Body of pancreas (tissue), 4 donors: ENCODE results near the gene BTD. TPM values are rescaled to one million over a fixed set of nuclear protein-coding genes. Genes with fewer than 3 reads are reported as not detected.

ENCODE experiments used
- ATAC-seq: fragments of 150-250 bp; one replicate; pipeline ENCODE4 v1.9.1; 2016
- DNase-seq, 4 donors: peaks; one replicate each; pipeline ENCODE4 v3.0.0-alpha.2; 2019
- H3K27ac ChIP-seq, 4 donors: fragments of 200-600 bp; sonication (generic); 1 replicate in 3 of 4; 2 replicates in 1 of 4; pipeline versions ENCODE4 v1.5.1 to v1.6.1; 2016 to 2019; ENCODE audit warnings: mild to moderate bottlenecking in 1 of 4, mixed read lengths in 1 of 4, moderate library complexity in 1 of 4
- H3K27me3 ChIP-seq, 2 donors: fragments of 200-600 bp; sonication (generic); one replicate each; pipeline ENCODE4 v1.6.0; 2016; ENCODE audit warnings: mild to moderate bottlenecking in 1 of 2
- H3K36me3 ChIP-seq, 2 donors: fragments of 200-600 bp; sonication (generic); replicated peaks in 1 of 2; 2 replicates each; pipeline ENCODE4 v1.5.1; 2016; ENCODE audit warnings: low read depth in 2 of 2; ENCODE audit not compliant: insufficient read depth in 1 of 2
- H3K4me1 ChIP-seq: fragments of 200-600 bp; sonication (generic); one replicate; pipeline ENCODE4 v1.6.0; 2016
- H3K4me3 ChIP-seq, 2 donors: fragments of 200-600 bp; sonication (generic); 1 replicate in 1 of 2; 2 replicates in 1 of 2; pipeline ENCODE4 v1.5.1; 2016 to 2019
- H3K9me3 ChIP-seq, 3 donors: fragments of 200-600 bp; sonication (generic); 1 replicate in 2 of 3; 2 replicates in 1 of 3; pipeline ENCODE4 v1.5.1; 2016
- CTCF ChIP-seq, 7 experiments: fragments of 450-650 bp in 4 of 7; fragments of 200-600 bp in 3 of 7; sonication (generic) in 3 of 7; IDR thresholded peaks; one replicate each; pipeline ENCODE4 v1.5.1; 2016 to 2019; ENCODE audit warnings: antibody characterized with exemption in 7 of 7
- POLR2A ChIP-seq, 3 donors: fragments of 450-650 bp; IDR thresholded peaks; one replicate each; pipeline ENCODE4 v1.6.1; 2016; ENCODE audit warnings: antibody characterized with exemption in 3 of 3, mild to moderate bottlenecking in 2 of 3
- WGBS, 2 donors: methylation state at CpG; one replicate each; pipeline ENCODE4 v1.1.5; 2017; 5-methylcytosine and 5-hydroxymethylcytosine counted together
- intact Hi-C: fragments of 100-400 bp; cut with DNase I; formaldehyde crosslinking; loops from one replicate; pipeline ENCODE4 v1.15.1; 2023
- total RNA-seq, 2 donors: library from RNA; depleted of rRNA; stranded (reverse); fragments of >200 nt; gene quantifications; one replicate each; pipeline ENCODE4 v1.1.0, GENCODE V29; 2016

Gene BTD
- total RNA-seq, 2 donors from 2014 or later, result 8.2 to 24.4 TPM

- intact Hi-C loops, result no loop called here
- ATAC-seq, result no peak
- DNase-seq, result no peak
Observed at GRCh38 chr3:15649858-15650257, 48.3 kb downstream of the BTD start.

DNA sequence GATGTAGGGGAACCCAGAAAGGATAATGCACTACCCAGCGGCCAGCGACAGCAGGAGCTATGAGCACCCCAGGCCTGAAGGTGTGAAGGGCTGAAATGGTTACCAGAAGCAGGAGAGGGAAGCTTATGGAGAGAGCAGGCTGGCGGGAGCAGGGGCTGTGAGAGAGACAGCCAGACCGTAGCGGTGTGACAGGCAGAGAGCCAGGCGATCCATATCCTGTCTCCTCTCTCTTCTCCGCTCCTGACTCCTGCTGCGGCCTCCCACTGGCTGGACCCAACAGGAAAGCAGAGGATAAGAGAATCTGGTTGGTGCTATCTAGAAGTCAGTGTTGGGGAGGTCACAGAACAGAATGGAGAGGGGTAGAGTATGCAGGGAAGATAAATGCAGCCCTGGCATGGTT lies 49.9 kb downstream of the BTD start:
- no peak for DNase-seq
- no peaks in the 10 kb centered on the region for H3K27me3 ChIP-seq
- WGBS, 2 donors, result 75 to 81% methylated on average over 8 of the region's 8 CpGs
- no peak overlapping the region for H3K27ac ChIP-seq
- TF ChIP-seq CTCF (IDR thresholded peaks at IDR 0.05) (no peak), POLR2A (IDR thresholded peaks at IDR 0.05) (no peak)
- no peaks in the 10 kb centered on the region for H3K9me3 ChIP-seq
- peaks cover 35% of the 10 kb centered on the region for H3K4me1 ChIP-seq
- no peak overlapping the region for H3K4me3 ChIP-seq
- no peaks in the 10 kb centered on the region for H3K36me3 ChIP-seq
- intact Hi-C loops, result no loop called here
- no peak for ATAC-seq

More at GRCh38 chr3:15649858-15650257, 48.3 kb downstream of the BTD start:
- no peaks in the 10 kb centered on the region for H3K36me3 ChIP-seq
- H3K4me1 ChIP-seq, result peaks cover 35% of the 10 kb centered on the region
- no peak overlapping the region for H3K27ac ChIP-seq
- 90 to 96% methylated on average over 5 of the region's 5 CpGs for WGBS, 2 donors
- no peaks in the 10 kb centered on the region for H3K9me3 ChIP-seq
- TF ChIP-seq POLR2A (IDR thresholded peaks at IDR 0.05) (no peak), CTCF (IDR thresholded peaks at IDR 0.05) (no peak)
- no peak overlapping the region for H3K4me3 ChIP-seq
- no peaks in the 10 kb centered on the region for H3K27me3 ChIP-seq

DNA sequence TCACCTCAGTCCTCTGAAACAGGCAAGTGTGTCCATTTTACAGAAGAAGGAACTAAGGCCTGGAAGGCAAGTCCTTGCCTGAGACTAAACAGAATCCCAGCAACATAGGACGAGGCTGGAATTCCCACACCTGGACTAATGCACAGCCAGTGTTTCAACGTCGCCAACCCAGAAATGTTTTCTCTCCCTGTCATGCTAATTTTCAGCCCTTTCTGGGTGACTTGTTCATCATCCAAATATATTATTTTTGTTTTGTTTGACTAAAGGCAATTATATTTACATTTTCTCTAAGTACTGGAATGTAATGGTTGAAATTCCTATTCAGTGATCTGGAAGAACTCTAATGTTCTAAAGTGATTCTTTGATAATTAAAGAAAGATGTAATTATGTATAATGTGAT lies 51.8 kb downstream of the BTD start:
- TF ChIP-seq CTCF (IDR thresholded peaks at IDR 0.05) (no peak), POLR2A (IDR thresholded peaks at IDR 0.05) (no peak)
- Histone ChIP-seq H3K4me3 (no peak overlapping the region), H3K27me3 (no peaks in the 10 kb centered on the region), H3K36me3 (no peaks in the 10 kb centered on the region), H3K27ac (no peak overlapping the region), H3K9me3 (peaks cover 0 to 6% (median 0%) of the 10 kb centered on the region in 3 donors), H3K4me1 (peaks cover 17% of the 10 kb centered on the region)
- no peak for ATAC-seq
- WGBS, 2 donors, result 73 to 80% methylated on average over 3 of the region's 3 CpGs
- intact Hi-C loops, result no loop called here
- DNase-seq, result no peak

DNA sequence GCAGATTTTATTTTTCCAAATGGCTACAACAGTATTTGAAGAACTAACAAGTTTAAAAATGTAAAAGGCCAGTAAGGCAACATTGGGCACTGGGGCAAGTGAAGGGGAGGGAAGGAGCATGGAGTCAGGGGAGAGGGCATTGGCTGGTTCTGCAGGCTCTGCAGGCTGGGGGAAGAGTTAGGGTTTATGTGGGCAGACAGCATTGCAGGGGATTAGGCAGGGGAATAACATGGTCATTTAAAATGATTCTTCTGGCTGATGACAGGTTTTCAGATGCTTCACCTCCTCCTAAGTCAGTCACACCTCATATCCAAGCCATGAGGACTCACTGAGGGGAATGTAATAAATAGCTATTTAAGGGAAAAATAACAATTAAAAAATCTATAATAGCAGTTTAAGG lies 52.6 kb downstream of the BTD start:
- Histone ChIP-seq H3K4me1 (peaks cover 11% of the 10 kb centered on the region), H3K4me3 (no peak overlapping the region), H3K9me3 (peaks cover 0 to 6% (median 0%) of the 10 kb centered on the region in 3 donors), H3K27me3 (no peaks in the 10 kb centered on the region), H3K27ac (no peak overlapping the region), H3K36me3 (no peaks in the 10 kb centered on the region)
- no peak for ATAC-seq
- no peak for DNase-seq
- TF ChIP-seq CTCF (IDR thresholded peaks at IDR 0.05) (no peak), POLR2A (IDR thresholded peaks at IDR 0.05) (no peak)
- intact Hi-C loops, result no loop called here

DNA sequence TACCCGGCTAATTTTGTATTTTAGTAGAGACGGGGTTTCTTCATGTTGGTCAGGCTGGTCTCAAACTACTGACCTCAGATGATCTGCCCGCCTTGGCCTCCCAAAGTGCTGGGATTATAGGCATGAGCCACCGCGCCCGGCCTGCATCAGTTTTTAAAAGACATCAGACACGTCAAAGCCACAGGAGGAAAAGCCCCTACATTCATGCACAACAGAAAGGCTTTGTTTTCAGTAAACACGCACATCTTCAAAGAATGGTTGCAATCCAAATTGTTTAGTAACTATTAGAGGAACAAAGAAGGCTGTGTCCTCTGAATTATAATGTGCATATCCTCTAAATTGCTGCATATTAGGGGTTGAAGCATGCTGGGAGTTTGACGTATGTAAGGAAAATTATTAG lies 53.3 kb downstream of the BTD start:
- Histone ChIP-seq H3K9me3 (peaks cover 0 to 6% (median 0%) of the 10 kb centered on the region in 3 donors), H3K36me3 (no peaks in the 10 kb centered on the region), H3K4me3 (no peak overlapping the region), H3K27ac (no peak overlapping the region), H3K27me3 (no peaks in the 10 kb centered on the region), H3K4me1 (peaks cover 11% of the 10 kb centered on the region)
- ATAC-seq (no peak), DNase-seq (no peak)
- intact Hi-C loops, result no loop called here
- TF ChIP-seq CTCF (IDR thresholded peaks at IDR 0.05), result no peak
- TF ChIP-seq POLR2A (IDR thresholded peaks at IDR 0.05), result no peak
- WGBS, 2 donors, result 91 to 96% methylated on average over 9 of the region's 9 CpGs
